IPS-15b (cell line): Measurements from ENCODE around the gene SNAP91.
"Not testable (repeated sequence)": the region's sequence is repeated elsewhere in the genome, so short reads cannot be mapped to it uniquely, and the experiment has no call there.

Source experiments
- H3K27me3 ChIP-seq: one replicate; pipeline ENCODE4 v1.6.1; 2013; ENCODE audit warnings: low read length; ENCODE audit not compliant: control insufficient read depth, insufficient read depth
- H3K36me3 ChIP-seq: one replicate; pipeline ENCODE4 v1.6.1; 2013; ENCODE audit warnings: low read length; ENCODE audit not compliant: control insufficient read depth, insufficient read depth
- H3K4me1 ChIP-seq: one replicate; pipeline ENCODE4 v1.6.1; 2013; ENCODE audit warnings: mild to moderate bottlenecking, low read length; ENCODE audit not compliant: control insufficient read depth, insufficient read depth
- H3K4me3 ChIP-seq: one replicate; pipeline ENCODE4 v1.5.1; 2013; ENCODE audit warnings: low read depth, low read length
- H3K9ac ChIP-seq: one replicate; pipeline ENCODE4 v1.6.1; 2013; ENCODE audit warnings: low read depth, mild to moderate bottlenecking, low read length
- H3K9me3 ChIP-seq: one replicate; pipeline ENCODE4 v1.6.1; 2013; ENCODE audit warnings: mild to moderate bottlenecking, low read length; ENCODE audit not compliant: control insufficient read depth, insufficient read depth

The SNAP91 gene

GRCh38 chr6:83590416-83590815 is 118.5 kb downstream of the SNAP91 start:
- no peak overlapping the region for H3K9ac ChIP-seq

GRCh38 chr6:83589076-83589475 is 119.8 kb downstream of the SNAP91 start:
- Histone ChIP-seq H3K4me1 (no peaks in the 10 kb centered on the region), H3K9ac (no peak overlapping the region), H3K4me3 (no peak overlapping the region), H3K9me3 (no peaks in the 10 kb centered on the region), H3K27me3 (no peaks in the 10 kb centered on the region), H3K36me3 (no peaks in the 10 kb centered on the region)

More at GRCh38 chr6:83590416-83590815, 118.5 kb downstream of the SNAP91 start:
- Histone ChIP-seq H3K36me3 (no peaks in the 10 kb centered on the region), H3K27me3 (no peaks in the 10 kb centered on the region), H3K9me3 (no peaks in the 10 kb centered on the region), H3K4me1 (no peaks in the 10 kb centered on the region), H3K4me3 (no peak overlapping the region)

- Histone ChIP-seq H3K4me3 (no peak overlapping the region), H3K9ac (no peak overlapping the region), H3K4me1 (no peaks in the 10 kb centered on the region), H3K27me3 (no peaks in the 10 kb centered on the region), H3K9me3 (no peaks in the 10 kb centered on the region), H3K36me3 (no peaks in the 10 kb centered on the region)
Measured at GRCh38 chr6:83578057-83578456, 130.8 kb downstream of the SNAP91 start.

GRCh38 chr6:83574783-83575182 is 134.1 kb downstream of the SNAP91 start:
- no peaks in the 10 kb centered on the region for H3K36me3 ChIP-seq
- no peak overlapping the region for H3K9ac ChIP-seq
- H3K9me3 ChIP-seq = no peaks in the 10 kb centered on the region
- H3K4me3 ChIP-seq = no peak overlapping the region
- H3K4me1 ChIP-seq = no peaks in the 10 kb centered on the region
- H3K27me3 ChIP-seq = no peaks in the 10 kb centered on the region

GRCh38 chr6:83571663-83572185 is 137.2 kb downstream of the SNAP91 start:
- not testable (repeated sequence) for H3K4me3 ChIP-seq, H3K9me3 ChIP-seq, H3K4me1 ChIP-seq

GRCh38 chr6:83558975-83559374 is 149.9 kb downstream of the SNAP91 start:
- no peak overlapping the region for H3K9ac ChIP-seq
- no peaks in the 10 kb centered on the region for H3K36me3 ChIP-seq
- no peaks in the 10 kb centered on the region for H3K9me3 ChIP-seq
- H3K4me1 ChIP-seq = peaks cover 4% of the 10 kb centered on the region
- no peaks in the 10 kb centered on the region for H3K27me3 ChIP-seq
- H3K4me3 ChIP-seq = no peak overlapping the region

More at GRCh38 chr6:83571663-83572185, 137.2 kb downstream of the SNAP91 start:
- H3K27me3 ChIP-seq, H3K36me3 ChIP-seq, H3K9ac ChIP-seq: not testable (repeated sequence)

GRCh38 chr6:83556871-83557270 is 152.0 kb downstream of the SNAP91 start:
- Histone ChIP-seq H3K9ac (no peak overlapping the region), H3K27me3 (no peaks in the 10 kb centered on the region), H3K9me3 (no peaks in the 10 kb centered on the region), H3K4me1 (peaks cover 4% of the 10 kb centered on the region), H3K36me3 (no peaks in the 10 kb centered on the region), H3K4me3 (no peak overlapping the region)

GRCh38 chr6:83551748-83552147 is 157.2 kb downstream of the SNAP91 start:
- H3K4me3 ChIP-seq, H3K27me3 ChIP-seq, H3K36me3 ChIP-seq, H3K9me3 ChIP-seq, H3K4me1 ChIP-seq, H3K9ac ChIP-seq: not testable (repeated sequence)

- not testable (repeated sequence) for H3K27me3 ChIP-seq, H3K36me3 ChIP-seq, H3K9ac ChIP-seq, H3K4me1 ChIP-seq, H3K4me3 ChIP-seq, H3K9me3 ChIP-seq
Measured at GRCh38 chr6:83550482-83550881, 158.4 kb downstream of the SNAP91 start.

- no peaks in the 10 kb centered on the region for H3K9me3 ChIP-seq
- no peak overlapping the region for H3K9ac ChIP-seq
- no peak overlapping the region for H3K4me3 ChIP-seq
- no peaks in the 10 kb centered on the region for H3K27me3 ChIP-seq
- no peaks in the 10 kb centered on the region for H3K36me3 ChIP-seq
- no peaks in the 10 kb centered on the region for H3K4me1 ChIP-seq
Measured at GRCh38 chr6:83546636-83547035, 162.3 kb downstream of the SNAP91 start.

GRCh38 chr6:83539678-83540077 is 169.2 kb downstream of the SNAP91 start:
- Histone ChIP-seq H3K9ac (no peak overlapping the region), H3K4me1 (no peaks in the 10 kb centered on the region), H3K4me3 (no peak overlapping the region), H3K36me3 (no peaks in the 10 kb centered on the region), H3K9me3 (no peaks in the 10 kb centered on the region), H3K27me3 (no peaks in the 10 kb centered on the region)

GRCh38 chr6:83536647-83537589 is 172.0 kb downstream of the SNAP91 start:
- Histone ChIP-seq H3K4me3 (no peak overlapping the region), H3K27me3 (no peaks in the 10 kb centered on the region), H3K4me1 (no peaks in the 10 kb centered on the region), H3K36me3 (no peaks in the 10 kb centered on the region), H3K9ac (no peak overlapping the region), H3K9me3 (no peaks in the 10 kb centered on the region)
